ENCODE data around the gene HS6ST3. TPM values are rescaled to one million over a fixed set of nuclear protein-coding genes. Genes with fewer than 3 reads are reported as not detected.

The HS6ST3 gene
- total and polyA plus RNA-seq, 8 donors: 0.03 to 0.15 (median 0.10) TPM

DNA sequence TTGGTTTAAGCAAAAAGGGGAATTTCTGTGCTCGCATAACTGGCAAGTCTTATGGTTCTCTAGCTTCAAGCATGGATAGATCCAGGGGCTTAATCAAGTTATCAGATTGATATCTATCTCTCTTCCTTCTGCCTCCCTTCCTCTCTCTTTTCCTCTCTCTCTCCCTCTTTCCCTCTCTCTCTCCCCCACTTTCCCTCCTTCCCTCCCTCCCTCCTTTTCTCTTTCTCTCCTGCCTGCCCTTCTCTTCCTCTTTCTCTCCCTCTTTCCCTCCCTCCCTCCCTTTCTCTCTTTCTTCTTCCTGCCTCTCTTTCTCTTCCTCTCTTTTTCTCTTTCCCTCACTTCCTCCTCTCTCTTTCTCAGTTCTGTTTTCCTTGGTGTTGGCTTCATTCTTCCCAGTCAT is 195.8 kb downstream of the HS6ST3 start:
- no peak for ATAC-seq
- intact Hi-C loops (cut with DNase I): no loop called here
- TF ChIP-seq, protein P1, sequence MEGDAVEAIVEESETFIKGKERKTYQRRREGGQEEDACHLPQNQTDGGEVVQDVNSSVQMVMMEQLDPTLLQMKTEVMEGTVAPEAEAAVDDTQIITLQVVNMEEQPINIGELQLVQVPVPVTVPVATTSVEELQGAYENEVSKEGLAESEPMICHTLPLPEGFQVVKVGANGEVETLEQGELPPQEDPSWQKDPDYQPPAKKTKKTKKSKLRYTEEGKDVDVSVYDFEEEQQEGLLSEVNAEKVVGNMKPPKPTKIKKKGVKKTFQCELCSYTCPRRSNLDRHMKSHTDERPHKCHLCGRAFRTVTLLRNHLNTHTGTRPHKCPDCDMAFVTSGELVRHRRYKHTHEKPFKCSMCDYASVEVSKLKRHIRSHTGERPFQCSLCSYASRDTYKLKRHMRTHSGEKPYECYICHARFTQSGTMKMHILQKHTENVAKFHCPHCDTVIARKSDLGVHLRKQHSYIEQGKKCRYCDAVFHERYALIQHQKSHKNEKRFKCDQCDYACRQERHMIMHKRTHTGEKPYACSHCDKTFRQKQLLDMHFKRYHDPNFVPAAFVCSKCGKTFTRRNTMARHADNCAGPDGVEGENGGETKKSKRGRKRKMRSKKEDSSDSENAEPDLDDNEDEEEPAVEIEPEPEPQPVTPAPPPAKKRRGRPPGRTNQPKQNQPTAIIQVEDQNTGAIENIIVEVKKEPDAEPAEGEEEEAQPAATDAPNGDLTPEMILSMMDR (IDR thresholded peaks at IDR 0.05): no peak
- Histone ChIP-seq H3K36me3 (no peaks in the 10 kb centered on the region), H3K27me3 (no peaks in the 10 kb centered on the region), H3K4me3 (no peak overlapping the region), H3K4me1 (no peaks in the 10 kb centered on the region), H3K27ac (no peak overlapping the region), H3K9me3 (no peaks in the 10 kb centered on the region)
- DNase-seq: no peak

DNA sequence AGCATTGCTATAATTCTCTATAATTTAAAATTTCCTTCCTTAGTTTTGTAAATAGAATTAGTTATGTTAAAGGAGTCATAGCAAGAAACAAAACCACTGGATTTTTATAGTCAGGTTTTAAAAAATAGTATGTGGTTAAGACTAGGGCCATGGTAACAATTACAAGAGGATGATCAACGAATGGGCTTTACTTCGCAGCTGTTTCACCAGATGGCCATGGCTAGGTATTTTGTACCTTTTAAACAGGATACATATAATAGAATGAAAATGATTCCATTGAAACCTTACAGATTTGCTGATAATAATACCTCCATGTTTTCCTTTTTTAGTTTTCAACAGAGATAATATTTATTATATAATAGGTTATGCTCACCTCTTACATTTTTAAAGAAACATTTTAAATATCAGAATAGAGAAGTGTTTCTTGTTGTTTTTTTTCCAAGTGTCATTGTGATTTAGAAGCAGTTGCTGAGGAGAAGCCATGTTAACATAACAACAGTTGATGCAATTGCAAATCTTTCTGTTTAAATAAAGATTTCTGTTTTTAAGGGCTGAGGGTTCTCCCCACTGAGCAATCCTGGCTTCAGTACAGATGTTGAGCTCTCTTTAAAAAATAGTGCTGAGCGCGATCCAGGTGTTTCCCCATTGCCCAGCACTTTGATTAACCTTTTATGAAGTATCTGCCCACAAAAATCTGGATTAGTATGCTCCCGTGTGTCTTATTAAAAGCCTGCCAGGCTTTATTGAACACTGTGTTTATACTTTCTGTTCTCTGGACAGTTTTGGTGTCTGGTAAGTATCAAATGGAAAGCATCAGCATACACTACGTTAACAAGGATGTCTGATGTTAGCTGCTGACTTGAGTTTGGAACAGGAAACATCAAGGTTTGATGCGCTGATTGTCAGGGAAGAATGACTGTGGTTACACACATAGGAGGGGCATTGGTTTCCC is 205.3 kb downstream of the HS6ST3 start:
- H3K36me3 ChIP-seq: no peaks in the 10 kb centered on the region
- no peaks in the 10 kb centered on the region for H3K4me1 ChIP-seq
- ATAC-seq: no peak
- no peak overlapping the region for H3K4me3 ChIP-seq
- intact Hi-C loops (cut with DNase I): no loop called here
- TF ChIP-seq, protein P1 (IDR thresholded peaks at IDR 0.05): no peak
- H3K9me3 ChIP-seq: no peaks in the 10 kb centered on the region
- H3K27ac ChIP-seq: no peak overlapping the region
- H3K27me3 ChIP-seq: no peaks in the 10 kb centered on the region
- DNase-seq: no peak

DNA sequence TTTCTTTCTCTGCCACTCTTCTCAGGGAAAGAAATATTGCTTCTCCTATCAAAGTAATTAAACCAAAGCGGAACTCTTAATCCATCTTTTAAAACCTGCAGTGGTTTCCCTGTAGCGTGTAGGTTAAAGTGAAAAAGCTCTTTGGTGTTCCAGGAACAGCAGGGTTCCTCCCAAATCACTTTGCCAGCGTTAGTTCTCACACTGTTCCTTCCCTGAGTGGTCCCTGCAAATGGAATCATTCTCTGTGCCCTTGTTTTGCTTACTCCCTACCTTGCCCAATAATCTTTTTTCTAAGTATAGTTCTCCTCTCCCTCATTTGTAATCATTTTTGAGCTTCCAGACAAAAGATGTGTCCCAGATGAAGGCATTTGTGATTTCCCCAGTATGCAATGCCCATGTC is 207.5 kb downstream of the HS6ST3 start:
- intact Hi-C loops (cut with DNase I): no loop called here
- no peak for DNase-seq
- TF ChIP-seq, protein P1 (IDR thresholded peaks at IDR 0.05): no peak
- H3K27ac ChIP-seq: no peak overlapping the region
- no peaks in the 10 kb centered on the region for H3K9me3 ChIP-seq
- no peaks in the 10 kb centered on the region for H3K27me3 ChIP-seq
- H3K4me3 ChIP-seq: no peak overlapping the region
- H3K4me1 ChIP-seq: no peaks in the 10 kb centered on the region
- no peaks in the 10 kb centered on the region for H3K36me3 ChIP-seq
- ATAC-seq: no peak

DNA sequence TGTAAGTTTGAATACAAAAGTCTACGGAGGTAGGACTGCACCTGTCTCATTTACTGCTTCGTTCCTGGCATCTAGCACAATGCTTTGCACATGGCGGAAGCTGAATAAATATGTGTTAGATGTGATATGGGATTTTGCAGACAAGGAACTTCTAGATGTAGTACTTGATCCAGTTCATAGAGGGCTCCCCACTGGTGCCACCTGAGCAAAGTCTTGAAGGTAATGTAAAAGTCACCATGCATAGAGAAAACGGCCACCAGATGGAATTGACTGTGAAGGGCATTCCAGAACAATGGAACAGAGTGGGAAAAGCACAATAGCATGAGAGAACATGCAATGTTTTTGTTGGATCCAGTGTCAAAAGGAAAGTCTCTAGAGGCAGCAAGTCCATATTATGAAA is 209.3 kb downstream of the HS6ST3 start:
- no peak for ATAC-seq
- intact Hi-C loops (cut with DNase I): no loop called here

DNA sequence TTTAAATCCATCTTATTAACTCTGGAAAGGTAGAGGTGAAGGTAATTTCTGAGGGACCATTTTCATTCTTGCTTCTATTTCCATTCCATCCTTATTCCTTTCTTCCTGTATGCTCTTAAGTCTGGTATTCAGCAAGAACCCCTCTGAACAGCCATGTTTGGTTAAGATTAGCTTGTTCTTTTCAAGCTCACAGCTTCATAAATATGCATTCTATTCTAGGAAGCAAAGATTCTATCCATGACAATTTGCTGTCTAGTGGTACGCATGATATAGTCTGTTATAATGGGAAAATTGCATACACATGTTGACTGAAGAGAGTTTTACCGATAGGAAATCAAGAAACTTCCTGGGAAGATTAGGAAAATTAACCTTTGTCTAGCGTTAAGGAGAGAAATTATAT is 218.7 kb downstream of the HS6ST3 start:
- DNase-seq (no peak), ATAC-seq (no peak)
- intact Hi-C loops (cut with DNase I): no loop called here
- Histone ChIP-seq H3K9me3 (no peaks in the 10 kb centered on the region), H3K27me3 (no peaks in the 10 kb centered on the region), H3K36me3 (no peaks in the 10 kb centered on the region), H3K4me1 (no peaks in the 10 kb centered on the region), H3K4me3 (no peak overlapping the region), H3K27ac (no peak overlapping the region)
- TF ChIP-seq, protein P1 (IDR thresholded peaks at IDR 0.05): no peak

More for the DNA sequence above, 209.3 kb downstream of the HS6ST3 start:
- Histone ChIP-seq H3K27me3 (no peaks in the 10 kb centered on the region), H3K27ac (no peak overlapping the region), H3K36me3 (no peaks in the 10 kb centered on the region), H3K4me3 (no peak overlapping the region), H3K4me1 (no peaks in the 10 kb centered on the region), H3K9me3 (no peaks in the 10 kb centered on the region)
- no peak for DNase-seq
- TF ChIP-seq, protein P1 (IDR thresholded peaks at IDR 0.05): no peak
